Measurements from ENCODE around the gene RASSF10.

DNA sequence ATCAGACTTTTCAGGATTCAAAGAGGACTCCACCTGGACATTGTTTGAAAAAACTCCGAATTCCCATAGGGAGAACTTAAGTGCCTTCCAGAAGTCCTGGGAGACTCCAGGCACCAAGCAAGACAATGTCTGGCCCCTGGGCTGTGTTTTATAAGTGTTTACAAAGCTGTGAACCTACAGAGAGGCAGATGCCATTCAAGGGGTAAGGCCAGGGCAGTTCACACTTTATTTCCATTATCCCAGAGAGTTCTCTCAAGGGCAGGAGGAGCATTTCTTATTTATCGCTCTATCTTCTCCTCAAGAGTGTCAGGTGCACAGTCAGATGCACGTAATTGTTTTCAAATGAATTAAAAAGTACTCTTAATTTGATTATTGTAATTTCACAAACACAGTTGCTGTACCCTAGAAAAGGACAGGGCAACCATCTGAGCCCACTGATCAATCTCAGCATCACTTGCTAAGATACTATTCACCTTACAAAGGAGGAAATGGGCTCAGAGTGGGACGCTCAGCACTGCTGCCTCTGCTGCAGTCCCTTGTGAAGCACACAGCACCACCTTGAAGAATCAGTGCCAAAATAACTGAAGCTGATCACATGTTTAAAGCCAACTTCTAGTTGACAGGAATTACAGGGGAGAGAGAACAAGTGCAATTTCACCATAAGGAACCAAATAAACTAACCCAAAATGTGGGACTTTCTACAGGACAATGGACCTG, 35.0 kb downstream of the RASSF10 start:
- TF ChIP-seq, protein P1, sequence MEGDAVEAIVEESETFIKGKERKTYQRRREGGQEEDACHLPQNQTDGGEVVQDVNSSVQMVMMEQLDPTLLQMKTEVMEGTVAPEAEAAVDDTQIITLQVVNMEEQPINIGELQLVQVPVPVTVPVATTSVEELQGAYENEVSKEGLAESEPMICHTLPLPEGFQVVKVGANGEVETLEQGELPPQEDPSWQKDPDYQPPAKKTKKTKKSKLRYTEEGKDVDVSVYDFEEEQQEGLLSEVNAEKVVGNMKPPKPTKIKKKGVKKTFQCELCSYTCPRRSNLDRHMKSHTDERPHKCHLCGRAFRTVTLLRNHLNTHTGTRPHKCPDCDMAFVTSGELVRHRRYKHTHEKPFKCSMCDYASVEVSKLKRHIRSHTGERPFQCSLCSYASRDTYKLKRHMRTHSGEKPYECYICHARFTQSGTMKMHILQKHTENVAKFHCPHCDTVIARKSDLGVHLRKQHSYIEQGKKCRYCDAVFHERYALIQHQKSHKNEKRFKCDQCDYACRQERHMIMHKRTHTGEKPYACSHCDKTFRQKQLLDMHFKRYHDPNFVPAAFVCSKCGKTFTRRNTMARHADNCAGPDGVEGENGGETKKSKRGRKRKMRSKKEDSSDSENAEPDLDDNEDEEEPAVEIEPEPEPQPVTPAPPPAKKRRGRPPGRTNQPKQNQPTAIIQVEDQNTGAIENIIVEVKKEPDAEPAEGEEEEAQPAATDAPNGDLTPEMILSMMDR (IDR thresholded peaks at IDR 0.05): no peak
- TF ChIP-seq EZH2 (IDR thresholded peaks at IDR 0.05; ENCODE audit: borderline replicate concordance, insufficient read depth, low read depth, low read length, poor library complexity, severe bottlenecking): no peak

All from B cell (primary cell).